DND-41 (cell line): ENCODE data around the gene BASP1.

Experiments
- ATAC-seq: fragments of 200-7000 bp; cut with Tn5 transposase; 3 replicates; pipeline ENCODE4 v1.9.1; 2021; ENCODE audit warnings: low read depth; ENCODE audit not compliant: insufficient read depth
- DNase-seq: peaks from one replicate; pipeline ENCODE4 v3.0.0-alpha.2; 2020
- H2AFZ ChIP-seq: 2 replicates; pipeline ENCODE4 v1.6.0; 2012; ENCODE audit warnings: low read depth, low read length
- H3K27ac ChIP-seq: 2 replicates; pipeline ENCODE4 v1.5.1; 2012; ENCODE audit warnings: low read length, inconsistent platforms
- H3K27me3 ChIP-seq: fragments of 200-600 bp; sonication (generic); 2 replicates; pipeline ENCODE4 v1.6.0; 2012; ENCODE audit warnings: low read length, mild to moderate bottlenecking, inconsistent platforms; ENCODE audit not compliant: insufficient read depth, poor library complexity
- H3K36me3 ChIP-seq: 2 replicates; pipeline ENCODE4 v1.5.1; 2012; ENCODE audit warnings: low read length, inconsistent platforms; ENCODE audit not compliant: insufficient read depth
- H3K4me1 ChIP-seq: 2 replicates; pipeline ENCODE4 v1.5.1; 2012; ENCODE audit warnings: mild to moderate bottlenecking, low read length; ENCODE audit not compliant: insufficient read depth
- H3K4me2 ChIP-seq: 2 replicates; pipeline ENCODE4 v1.6.0; 2012; ENCODE audit warnings: mild to moderate bottlenecking, moderate library complexity, low read length, inconsistent platforms; ENCODE audit not compliant: insufficient read depth
- H3K4me3 ChIP-seq, 2 experiments: fragments of 200-600 bp in 1 of 2; shearing (Covaris generic) in 1 of 2; 2 replicates each; pipeline ENCODE4 v1.5.1; 2012 to 2016; ENCODE audit warnings: inconsistent platforms in 2 of 2, low read length in 2 of 2, mild to moderate bottlenecking in 2 of 2, low read depth in 1 of 2, moderate library complexity in 1 of 2
- H3K79me2 ChIP-seq: 2 replicates; pipeline ENCODE4 v1.6.0; 2012; ENCODE audit warnings: low read length, inconsistent platforms; ENCODE audit not compliant: insufficient read depth
- H3K9ac ChIP-seq: 2 replicates; pipeline ENCODE4 v1.6.0; 2012; ENCODE audit warnings: low read depth, mild to moderate bottlenecking, inconsistent platforms, low read length, moderate library complexity
- H3K9me3 ChIP-seq: 2 replicates; pipeline ENCODE4 v1.5.1; 2012; ENCODE audit warnings: low read length, moderate library complexity, mild to moderate bottlenecking, inconsistent platforms; ENCODE audit not compliant: insufficient read depth, severe bottlenecking
- H4K20me1 ChIP-seq: 2 replicates; pipeline ENCODE4 v1.6.0; 2012; ENCODE audit warnings: low read length; ENCODE audit not compliant: insufficient read depth
- EZH2 ChIP-seq: IDR thresholded peaks from 3 replicates; pipeline ENCODE4 v1.6.1; 2012; ENCODE audit warnings: borderline replicate concordance, low read depth, mild to moderate bottlenecking, moderate library complexity, low read length, inconsistent platforms; ENCODE audit not compliant: severe bottlenecking
- TF ChIP-seq, protein P1 (sequence below): IDR thresholded peaks from 2 replicates; pipeline ENCODE4 v1.5.1; 2012; ENCODE audit warnings: borderline replicate concordance, low read length, moderate library complexity, mild to moderate bottlenecking; ENCODE audit not compliant: poor library complexity, severe bottlenecking; ENCODE audit errors: extremely low read depth

BASP1 gene

GRCh38 chr5:17174965-17175364 is 42.5 kb upstream of the BASP1 start:
- TF ChIP-seq, protein P1, sequence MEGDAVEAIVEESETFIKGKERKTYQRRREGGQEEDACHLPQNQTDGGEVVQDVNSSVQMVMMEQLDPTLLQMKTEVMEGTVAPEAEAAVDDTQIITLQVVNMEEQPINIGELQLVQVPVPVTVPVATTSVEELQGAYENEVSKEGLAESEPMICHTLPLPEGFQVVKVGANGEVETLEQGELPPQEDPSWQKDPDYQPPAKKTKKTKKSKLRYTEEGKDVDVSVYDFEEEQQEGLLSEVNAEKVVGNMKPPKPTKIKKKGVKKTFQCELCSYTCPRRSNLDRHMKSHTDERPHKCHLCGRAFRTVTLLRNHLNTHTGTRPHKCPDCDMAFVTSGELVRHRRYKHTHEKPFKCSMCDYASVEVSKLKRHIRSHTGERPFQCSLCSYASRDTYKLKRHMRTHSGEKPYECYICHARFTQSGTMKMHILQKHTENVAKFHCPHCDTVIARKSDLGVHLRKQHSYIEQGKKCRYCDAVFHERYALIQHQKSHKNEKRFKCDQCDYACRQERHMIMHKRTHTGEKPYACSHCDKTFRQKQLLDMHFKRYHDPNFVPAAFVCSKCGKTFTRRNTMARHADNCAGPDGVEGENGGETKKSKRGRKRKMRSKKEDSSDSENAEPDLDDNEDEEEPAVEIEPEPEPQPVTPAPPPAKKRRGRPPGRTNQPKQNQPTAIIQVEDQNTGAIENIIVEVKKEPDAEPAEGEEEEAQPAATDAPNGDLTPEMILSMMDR, result no peak
- no peak for TF ChIP-seq EZH2
- no peak overlapping the region for H2AFZ ChIP-seq
- H3K4me2 ChIP-seq, result no peak overlapping the region
- ATAC-seq, result no peak
- no peak overlapping the region for H3K9ac ChIP-seq
- H3K4me3 ChIP-seq, result no peak overlapping the region
- no peak for DNase-seq
- no peaks in the 10 kb centered on the region for H3K4me1 ChIP-seq
- no peaks in the 10 kb centered on the region for H3K9me3 ChIP-seq
- no peaks in the 10 kb centered on the region for H3K27me3 ChIP-seq
- no peaks in the 10 kb centered on the region for H4K20me1 ChIP-seq
- H3K27ac ChIP-seq, result no peak overlapping the region
- H3K36me3 ChIP-seq, result no peaks in the 10 kb centered on the region
- no peaks in the 10 kb centered on the region for H3K79me2 ChIP-seq

DNA sequence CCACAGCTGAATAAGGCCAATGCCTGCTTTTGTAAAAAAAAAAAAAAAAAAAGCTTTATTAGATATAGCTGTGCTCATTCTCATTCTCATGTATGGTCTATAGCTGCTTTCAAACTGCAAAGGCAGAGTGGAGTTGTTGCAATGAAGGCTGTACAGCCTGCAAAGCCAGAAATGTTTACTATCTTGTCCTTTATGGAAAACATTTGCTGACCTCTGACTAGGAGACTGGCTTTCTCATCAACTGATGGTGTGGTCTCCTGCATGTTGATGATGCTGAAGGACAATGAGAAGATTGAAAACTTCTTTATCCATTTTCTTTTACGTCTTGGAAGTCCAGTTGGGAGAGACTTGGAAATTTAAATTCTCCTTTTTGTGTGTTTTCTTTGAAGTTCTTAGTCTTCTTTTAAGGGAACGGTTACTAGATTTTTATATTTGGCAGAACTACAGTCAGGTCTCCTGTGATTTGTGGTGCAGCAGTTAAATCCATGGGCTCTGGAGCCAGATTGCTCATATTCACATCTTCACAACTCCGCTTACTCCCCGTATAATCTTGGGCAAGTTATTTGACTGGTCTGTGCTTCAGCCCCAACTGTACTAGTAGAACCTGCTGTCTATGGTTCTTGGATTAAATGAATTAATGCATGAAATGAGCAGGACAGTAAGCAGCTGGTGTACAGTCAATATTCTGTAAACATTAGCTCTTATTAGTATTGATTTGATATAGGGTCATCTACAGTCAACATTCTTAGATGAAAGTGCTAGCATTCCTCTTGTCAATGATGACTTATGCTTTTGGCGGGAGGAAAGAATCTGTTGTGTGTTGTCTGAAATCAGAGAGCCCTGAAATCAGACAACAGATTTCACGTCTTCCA is 39.7 kb upstream of the BASP1 start:
- Histone ChIP-seq H3K79me2 (no peaks in the 10 kb centered on the region), H3K4me3 (no peak overlapping the region), H3K4me1 (no peaks in the 10 kb centered on the region), H4K20me1 (no peaks in the 10 kb centered on the region), H3K27me3 (no peaks in the 10 kb centered on the region), H3K4me2 (no peak overlapping the region), H3K9ac (no peak overlapping the region), H3K27ac (no peak overlapping the region), H3K9me3 (no peaks in the 10 kb centered on the region), H3K36me3 (no peaks in the 10 kb centered on the region), H2AFZ (no peak overlapping the region)
- TF ChIP-seq EZH2, result no peak
- TF ChIP-seq, protein P1, result no peak
- DNase-seq, result no peak
- no peak for ATAC-seq

- no peak overlapping the region for H2AFZ ChIP-seq
- DNase-seq, result no peak
- no peaks in the 10 kb centered on the region for H3K36me3 ChIP-seq
- TF ChIP-seq, protein P1, result no peak
- no peak for TF ChIP-seq EZH2
- no peak overlapping the region for H3K4me3 ChIP-seq
- no peak for ATAC-seq
- no peaks in the 10 kb centered on the region for H3K79me2 ChIP-seq
- no peaks in the 10 kb centered on the region for H3K9me3 ChIP-seq
- H3K27me3 ChIP-seq, result no peaks in the 10 kb centered on the region
- no peak overlapping the region for H3K9ac ChIP-seq
- no peak overlapping the region for H3K27ac ChIP-seq
- H4K20me1 ChIP-seq, result no peaks in the 10 kb centered on the region
- no peaks in the 10 kb centered on the region for H3K4me1 ChIP-seq
- H3K4me2 ChIP-seq, result no peak overlapping the region
Observed at GRCh38 chr5:17178373-17178675, 39.1 kb upstream of the BASP1 start.
